GM19025 (cell line): ENCODE data around the gene UPF3A.

Experiments used
- ATAC-seq: cut with Tn5 transposase; IDR thresholded peaks from one replicate; pipeline ENCODE4 v1.9.1; 2021; ENCODE audit warnings: mild to moderate bottlenecking, low read depth, moderate library complexity; ENCODE audit not compliant: unreplicated experiment

Gene UPF3A

GRCh38 chr13:114299604-114300305 lies 18.4 kb downstream of the UPF3A start:
- ATAC-seq, result no peak

GRCh38 chr13:114303700-114304327 lies 22.4 kb downstream of the UPF3A start:
- no peak for ATAC-seq

DNA sequence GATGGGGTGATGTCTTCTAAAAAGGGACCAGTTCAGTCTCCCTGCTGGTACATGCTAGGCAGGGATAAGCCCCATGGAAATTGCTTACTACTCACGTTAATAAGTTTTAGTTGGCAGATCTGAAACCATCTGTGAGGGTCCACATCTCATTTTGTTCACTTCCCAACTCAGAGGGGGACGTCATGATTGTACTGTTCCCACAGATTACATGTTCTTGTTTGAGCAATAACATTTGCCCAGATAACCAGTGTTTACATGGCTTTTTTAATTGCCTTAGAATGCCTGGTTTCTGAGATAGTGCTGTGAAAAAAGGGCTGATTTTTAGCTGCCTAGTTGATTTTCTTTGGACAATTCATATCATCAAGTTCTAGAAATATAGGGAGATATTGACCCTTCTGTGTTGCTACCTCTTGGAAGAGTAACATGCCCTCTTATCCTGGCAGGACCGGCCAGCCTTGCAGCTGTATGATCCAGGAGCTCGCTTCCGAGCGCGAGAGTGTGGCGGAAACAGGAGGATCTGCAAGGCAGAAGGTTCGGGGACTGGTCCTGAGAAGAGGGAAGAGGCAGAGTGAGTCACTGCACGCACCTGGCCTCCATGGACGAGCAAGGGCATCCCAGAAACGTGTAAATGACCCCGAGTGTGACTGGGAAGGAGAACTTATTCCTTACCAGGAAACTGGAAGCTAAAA lies 23.1 kb downstream of the UPF3A start:
- no peak for ATAC-seq

DNA sequence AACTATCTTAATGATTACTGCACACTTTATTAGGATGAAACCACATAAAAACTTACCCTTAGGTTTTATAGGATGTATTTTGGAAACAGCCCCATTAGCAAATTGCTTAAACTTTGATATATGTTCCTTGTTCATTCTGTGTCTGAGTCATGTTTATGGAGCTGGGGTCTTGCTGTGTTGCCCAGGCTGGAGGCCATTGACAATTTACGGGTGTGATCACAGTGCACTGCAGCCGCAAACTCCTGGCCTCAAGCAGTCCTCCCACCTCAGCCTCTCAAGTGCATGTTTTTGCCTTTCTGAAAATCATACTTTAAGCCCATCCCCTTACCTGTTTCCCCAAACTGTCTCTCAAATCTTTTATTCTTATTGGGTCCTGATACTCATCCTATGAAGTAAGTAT lies 27.7 kb downstream of the UPF3A start:
- ATAC-seq, result no peak

- no peak for ATAC-seq
Measured at GRCh38 chr13:114309806-114310410, 28.5 kb downstream of the UPF3A start.

GRCh38 chr13:114310956-114311355 lies 29.6 kb downstream of the UPF3A start:
- ATAC-seq, result no peak

- ATAC-seq, result no peak
Measured at GRCh38 chr13:114311387-114311786, 30.0 kb downstream of the UPF3A start.

DNA sequence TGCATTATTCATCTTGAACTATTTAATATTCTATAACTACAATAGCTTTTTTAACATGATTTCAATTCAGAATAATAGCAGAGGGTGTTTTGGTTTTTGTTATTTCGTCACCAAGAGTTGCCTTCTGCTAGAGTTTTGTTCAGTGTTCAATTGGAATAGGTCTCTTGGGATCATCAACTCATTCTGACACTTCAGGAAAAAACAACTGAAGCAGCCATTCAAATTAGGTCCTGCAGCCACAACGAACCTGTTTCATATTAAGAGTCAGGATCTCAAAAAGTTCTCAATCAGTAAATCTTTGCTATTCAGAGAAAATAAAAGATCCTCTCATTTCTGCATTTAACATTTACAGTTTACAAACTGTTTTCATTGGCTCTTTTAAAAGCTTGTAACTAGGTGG lies 30.5 kb downstream of the UPF3A start:
- no peak for ATAC-seq

DNA sequence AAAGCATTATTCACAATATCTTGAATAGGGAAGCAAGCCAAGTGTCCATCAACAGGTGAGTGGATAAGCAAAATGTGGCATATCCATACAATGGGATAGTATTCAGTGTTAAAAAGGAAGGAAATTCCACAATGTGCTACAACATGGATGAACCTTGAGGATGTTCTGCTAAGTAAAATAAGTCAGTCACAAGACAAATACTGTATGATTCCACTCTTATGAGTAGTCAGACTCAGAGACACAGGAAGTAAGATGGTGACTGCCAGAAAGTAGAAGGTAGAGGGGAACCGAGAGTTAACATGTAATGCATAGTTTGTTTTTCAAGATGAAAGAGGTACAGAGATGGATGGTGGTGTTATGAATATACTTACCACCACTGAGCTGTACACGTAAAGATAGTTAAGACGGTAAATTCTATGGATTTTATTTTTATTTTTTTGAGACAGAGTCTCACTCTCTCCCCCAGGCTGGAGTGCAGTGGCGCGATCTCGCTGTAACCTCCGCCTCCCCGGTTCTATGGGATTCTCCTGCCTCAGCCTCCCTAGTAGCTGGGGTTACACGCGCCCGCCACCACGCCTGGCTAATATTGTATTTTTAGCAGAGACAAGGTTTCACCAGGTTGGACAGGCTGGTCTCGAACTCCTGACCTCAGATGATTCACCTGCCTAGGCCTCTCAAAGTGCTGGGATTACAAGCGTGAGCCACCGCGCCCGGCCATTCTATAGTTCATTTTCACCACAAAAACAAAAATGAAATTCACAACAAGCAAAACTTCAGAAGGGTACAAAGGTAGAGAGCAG lies 31.9 kb downstream of the UPF3A start:
- no peak for ATAC-seq

GRCh38 chr13:114314074-114314912 lies 32.9 kb downstream of the UPF3A start, which contains the start of gene CHAMP1:
Gene CHAMP1 (plus strand): TSS chr13:114314503. CDS start chr13:114323843, 9,340 bp downstream.
- ATAC-seq, result peak; percentile 86

DNA sequence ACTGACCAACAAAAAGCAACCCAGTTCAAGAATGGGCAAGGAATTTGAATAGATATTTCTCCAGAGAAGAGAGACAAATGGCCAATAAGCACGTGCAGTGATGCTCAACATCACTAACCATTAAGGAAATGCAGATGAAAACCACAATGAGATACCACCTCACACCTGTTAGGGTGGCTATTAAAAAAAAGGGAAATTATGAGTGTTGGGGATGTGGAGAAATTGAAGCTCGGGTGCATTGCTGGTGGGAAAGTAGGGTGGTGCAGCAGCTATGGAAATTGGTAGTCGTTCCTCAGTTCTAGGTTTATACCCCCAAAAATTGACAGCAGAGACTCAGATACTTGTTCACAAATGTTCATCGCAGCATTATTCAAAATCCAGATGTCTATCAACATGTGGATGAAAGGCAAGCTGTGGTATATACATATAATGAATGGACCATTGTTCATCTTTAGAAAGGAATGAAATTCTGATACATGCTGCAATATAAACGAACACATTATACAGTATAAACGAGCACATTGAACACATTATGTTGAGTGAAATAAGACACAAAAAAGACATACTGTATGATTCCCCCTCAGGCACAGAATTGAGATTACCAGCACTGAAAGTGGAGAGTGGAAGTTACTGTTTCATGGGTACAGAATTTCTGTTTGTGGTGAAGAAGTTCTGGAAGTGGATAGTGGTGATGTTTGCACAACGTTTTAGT lies 33.8 kb downstream of the UPF3A start:
- ATAC-seq, result no peak

GRCh38 chr13:114318624-114319023 lies 37.2 kb downstream of the UPF3A start:
- no peak for ATAC-seq

GRCh38 chr13:114319441-114319913 lies 38.1 kb downstream of the UPF3A start:
- no peak for ATAC-seq

DNA sequence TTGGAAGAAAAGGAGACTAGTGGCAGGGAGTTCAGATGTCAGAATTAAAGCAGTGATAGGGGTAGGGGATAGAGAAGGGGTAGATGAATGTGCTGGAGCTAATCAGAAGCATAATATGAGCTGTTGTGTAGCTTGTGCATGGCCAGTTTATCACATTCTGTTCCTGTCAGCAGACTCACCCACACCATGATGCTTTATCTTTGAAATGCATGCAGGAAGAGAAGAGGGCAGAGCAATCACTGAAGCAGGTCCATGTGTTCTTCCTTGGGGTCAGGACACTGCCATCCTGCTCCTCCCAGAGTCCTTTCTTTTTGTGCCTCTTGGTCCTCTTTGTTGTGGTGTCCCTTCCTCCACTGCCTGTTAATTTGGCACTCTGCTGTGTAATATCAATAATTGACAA lies 38.7 kb downstream of the UPF3A start:
- no peak for ATAC-seq

GRCh38 chr13:114321256-114321655 lies 39.9 kb downstream of the UPF3A start:
- ATAC-seq, result no peak

DNA sequence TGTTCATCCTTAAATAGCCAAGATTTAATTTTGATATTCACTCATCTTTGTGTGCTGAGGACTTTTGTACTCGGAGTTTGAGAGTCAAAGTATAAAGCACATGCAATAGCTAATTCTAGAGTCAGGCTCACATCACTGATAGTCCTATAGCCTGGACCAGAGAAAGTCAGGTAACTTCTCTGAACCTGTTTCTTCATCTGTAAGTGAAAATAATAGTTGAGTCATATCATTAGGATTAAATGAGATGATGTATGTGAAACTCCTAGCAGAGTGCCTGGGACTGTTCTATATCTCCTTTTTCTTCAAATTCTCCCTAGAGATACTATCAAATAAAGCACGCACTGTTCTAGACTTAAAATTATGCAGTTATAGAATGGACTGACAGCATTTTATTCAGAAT lies 41.9 kb downstream of the UPF3A start:
- no peak for ATAC-seq

DNA sequence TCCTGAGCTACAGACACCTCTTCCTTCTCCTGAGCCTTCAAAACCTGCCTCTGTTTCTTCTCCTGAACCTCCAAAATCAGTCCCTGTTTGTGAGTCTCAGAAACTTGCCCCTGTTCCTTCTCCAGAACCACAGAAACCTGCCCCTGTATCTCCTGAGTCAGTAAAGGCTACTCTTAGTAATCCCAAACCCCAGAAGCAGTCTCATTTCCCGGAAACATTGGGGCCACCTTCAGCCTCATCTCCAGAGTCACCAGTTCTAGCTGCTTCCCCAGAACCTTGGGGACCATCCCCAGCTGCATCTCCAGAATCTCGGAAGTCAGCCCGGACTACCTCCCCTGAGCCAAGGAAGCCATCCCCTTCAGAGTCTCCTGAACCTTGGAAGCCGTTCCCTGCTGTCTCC lies 42.9 kb downstream of the UPF3A start:
- ATAC-seq, result no peak

DNA sequence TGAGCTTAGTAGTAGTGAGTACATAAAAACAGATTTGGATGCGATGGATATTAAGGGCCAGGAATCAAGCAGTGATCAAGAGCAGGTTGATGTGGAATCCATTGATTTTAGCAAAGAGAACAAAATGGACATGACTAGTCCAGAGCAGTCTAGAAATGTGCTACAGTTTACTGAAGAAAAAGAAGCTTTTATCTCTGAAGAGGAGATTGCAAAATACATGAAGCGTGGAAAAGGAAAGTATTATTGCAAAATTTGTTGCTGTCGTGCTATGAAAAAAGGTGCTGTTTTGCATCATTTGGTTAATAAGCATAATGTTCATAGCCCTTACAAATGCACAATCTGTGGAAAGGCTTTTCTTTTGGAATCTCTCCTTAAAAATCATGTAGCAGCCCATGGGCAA lies 44.3 kb downstream of the UPF3A start:
- no peak for ATAC-seq

DNA sequence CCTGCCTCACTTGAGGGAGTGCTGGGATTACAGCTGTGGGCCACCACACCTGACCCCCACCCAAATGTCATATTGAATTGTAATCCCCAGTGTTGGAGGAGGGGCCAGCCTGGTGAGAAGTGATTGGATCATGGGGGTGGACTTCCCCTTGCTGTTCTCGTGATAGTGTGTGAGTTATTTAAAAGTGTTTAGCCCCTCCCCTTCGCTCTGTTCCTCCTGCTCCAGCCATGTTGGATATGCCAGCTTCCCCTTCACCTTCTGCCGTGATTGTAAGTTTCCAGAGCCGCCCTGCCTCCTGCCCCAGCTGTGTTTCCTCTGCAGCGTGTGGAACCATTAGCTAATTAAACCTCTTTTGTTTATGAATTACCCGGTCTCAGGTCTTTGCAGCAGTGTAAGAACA lies 46.6 kb downstream of the UPF3A start:
- no peak for ATAC-seq
